Measurements from ENCODE around the gene DCLK1. TPM values are rescaled to one million over a fixed set of nuclear protein-coding genes. Genes with fewer than 3 reads are reported as not detected.

The DCLK1 gene
- total RNA-seq, 2 donors from 2014 or later: 3.8 to 3.9 TPM

DNA sequence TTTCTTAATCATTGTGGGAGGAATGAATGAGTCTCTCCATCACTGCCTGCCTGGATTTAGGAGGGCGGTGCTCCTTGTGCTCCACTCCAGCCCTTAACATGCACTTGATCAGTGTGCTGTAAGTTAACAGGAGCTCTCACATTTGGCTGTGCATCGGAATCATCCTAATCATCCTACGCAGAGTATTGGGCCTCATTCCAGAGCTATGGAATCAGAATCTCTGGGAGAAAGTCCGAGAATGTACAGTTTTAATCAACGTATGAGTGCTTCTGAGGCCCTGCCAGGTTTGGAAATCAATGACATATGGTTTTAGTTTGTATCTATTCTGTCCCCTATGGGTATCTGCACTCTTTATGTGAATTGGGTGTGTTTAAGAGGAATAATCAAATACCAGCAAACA, 34.9 kb upstream of the DCLK1 start:
- DNase-seq (ENCODE audit: low spot score): no peak
- TF ChIP-seq, protein P1, sequence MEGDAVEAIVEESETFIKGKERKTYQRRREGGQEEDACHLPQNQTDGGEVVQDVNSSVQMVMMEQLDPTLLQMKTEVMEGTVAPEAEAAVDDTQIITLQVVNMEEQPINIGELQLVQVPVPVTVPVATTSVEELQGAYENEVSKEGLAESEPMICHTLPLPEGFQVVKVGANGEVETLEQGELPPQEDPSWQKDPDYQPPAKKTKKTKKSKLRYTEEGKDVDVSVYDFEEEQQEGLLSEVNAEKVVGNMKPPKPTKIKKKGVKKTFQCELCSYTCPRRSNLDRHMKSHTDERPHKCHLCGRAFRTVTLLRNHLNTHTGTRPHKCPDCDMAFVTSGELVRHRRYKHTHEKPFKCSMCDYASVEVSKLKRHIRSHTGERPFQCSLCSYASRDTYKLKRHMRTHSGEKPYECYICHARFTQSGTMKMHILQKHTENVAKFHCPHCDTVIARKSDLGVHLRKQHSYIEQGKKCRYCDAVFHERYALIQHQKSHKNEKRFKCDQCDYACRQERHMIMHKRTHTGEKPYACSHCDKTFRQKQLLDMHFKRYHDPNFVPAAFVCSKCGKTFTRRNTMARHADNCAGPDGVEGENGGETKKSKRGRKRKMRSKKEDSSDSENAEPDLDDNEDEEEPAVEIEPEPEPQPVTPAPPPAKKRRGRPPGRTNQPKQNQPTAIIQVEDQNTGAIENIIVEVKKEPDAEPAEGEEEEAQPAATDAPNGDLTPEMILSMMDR (IDR thresholded peaks at IDR 0.05): no peak
- TF ChIP-seq POLR2A (IDR thresholded peaks at IDR 0.05): no peak
- TF ChIP-seq POLR2AphosphoS5 (IDR thresholded peaks at IDR 0.05): no peak
- intact Hi-C loops (cut with DNase I): no loop called here
- Histone ChIP-seq H3K27ac (no peak overlapping the region), H3K27me3 (replicated peaks; ENCODE audit: insufficient read depth) (no peaks in the 10 kb centered on the region), H3K9me3 (no peaks in the 10 kb centered on the region), H3K36me3 (no peaks in the 10 kb centered on the region), H3K4me1 (replicated peaks) (no peaks in the 10 kb centered on the region), H3K4me3 (no peak overlapping the region)
- WGBS: 90% methylated on average over 5 of the region's 5 CpGs

- H3K4me1 ChIP-seq (replicated peaks): no peaks in the 10 kb centered on the region
- H3K9me3 ChIP-seq: no peaks in the 10 kb centered on the region
- 33% methylated on average over 7 of the region's 7 CpGs for WGBS
- H3K4me3 ChIP-seq: no peak overlapping the region
- H3K27ac ChIP-seq: no peak overlapping the region
- no peaks in the 10 kb centered on the region for H3K36me3 ChIP-seq
- H3K27me3 ChIP-seq (replicated peaks; ENCODE audit: insufficient read depth): no peaks in the 10 kb centered on the region
- intact Hi-C loops (cut with DNase I): no loop called here
- DNase-seq (ENCODE audit: low spot score): no peak
- TF ChIP-seq, protein P1 (IDR thresholded peaks at IDR 0.05): no peak
- TF ChIP-seq POLR2AphosphoS5 (IDR thresholded peaks at IDR 0.05): peak; percentile 29
These were observed 32.7 kb upstream of the DCLK1 start for GRCh38 chr13:36163809-36164308.

DNA sequence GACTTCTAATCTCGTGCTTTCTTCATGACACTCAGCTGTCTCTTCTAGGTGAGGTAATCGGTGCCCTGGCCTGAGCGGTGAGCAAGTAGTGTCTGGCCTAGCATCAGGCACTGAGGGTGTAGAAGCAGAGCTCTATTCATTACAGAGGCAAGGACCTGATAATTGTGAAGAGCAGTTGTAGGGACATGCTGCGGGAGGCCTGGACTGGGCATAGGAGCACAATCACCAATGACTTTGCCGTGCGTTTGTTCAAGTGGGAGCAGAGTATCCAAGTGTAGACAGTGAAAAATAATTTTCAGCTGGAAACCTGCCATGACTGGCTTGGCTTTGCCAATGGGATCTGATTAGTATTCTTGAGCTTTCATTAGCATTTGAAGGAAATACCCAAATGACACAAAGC, 32.1 kb upstream of the DCLK1 start:
- no peak for DNase-seq (ENCODE audit: low spot score)
- TF ChIP-seq POLR2AphosphoS5 (IDR thresholded peaks at IDR 0.05) (no peak), POLR2A (IDR thresholded peaks at IDR 0.05) (no peak)
- TF ChIP-seq, protein P1 (IDR thresholded peaks at IDR 0.05): no peak
- Histone ChIP-seq H3K36me3 (no peaks in the 10 kb centered on the region), H3K4me3 (no peak overlapping the region), H3K9me3 (no peaks in the 10 kb centered on the region), H3K27me3 (replicated peaks; ENCODE audit: insufficient read depth) (no peaks in the 10 kb centered on the region), H3K4me1 (replicated peaks) (no peaks in the 10 kb centered on the region), H3K27ac (no peak overlapping the region)
- intact Hi-C loops (cut with DNase I): no loop called here
- WGBS: 88% methylated on average over 6 of the region's 6 CpGs

DNA sequence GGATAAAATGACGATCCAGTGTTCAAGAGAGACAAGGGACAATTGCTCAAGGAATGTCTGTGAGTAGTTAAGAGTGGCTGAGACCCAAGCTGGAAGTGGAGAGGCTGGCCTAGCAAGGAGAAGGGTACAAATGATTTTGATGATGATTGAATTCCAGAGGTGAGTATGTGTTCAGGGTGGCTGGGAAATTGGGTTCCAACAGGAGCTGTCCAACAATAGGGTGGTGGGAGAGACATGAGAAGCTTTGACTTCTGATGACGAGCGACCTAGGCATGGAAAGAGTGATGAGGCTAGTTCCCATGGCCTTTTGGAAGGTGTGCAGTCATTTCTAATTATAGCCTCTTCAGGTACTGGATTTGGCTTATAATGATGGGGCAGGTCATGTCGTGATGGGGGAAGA, 29.1 kb upstream of the DCLK1 start:
- TF ChIP-seq POLR2A (IDR thresholded peaks at IDR 0.05) (no peak), POLR2AphosphoS5 (IDR thresholded peaks at IDR 0.05) (no peak)
- TF ChIP-seq, protein P1 (IDR thresholded peaks at IDR 0.05): no peak
- 79% methylated on average over 4 of the region's 4 CpGs for WGBS
- Histone ChIP-seq H3K36me3 (no peaks in the 10 kb centered on the region), H3K27ac (no peak overlapping the region), H3K4me1 (replicated peaks) (no peaks in the 10 kb centered on the region), H3K9me3 (no peaks in the 10 kb centered on the region), H3K4me3 (no peak overlapping the region), H3K27me3 (replicated peaks; ENCODE audit: insufficient read depth) (no peaks in the 10 kb centered on the region)
- intact Hi-C loops (cut with DNase I): no loop called here
- no peak for DNase-seq (ENCODE audit: low spot score)

DNA sequence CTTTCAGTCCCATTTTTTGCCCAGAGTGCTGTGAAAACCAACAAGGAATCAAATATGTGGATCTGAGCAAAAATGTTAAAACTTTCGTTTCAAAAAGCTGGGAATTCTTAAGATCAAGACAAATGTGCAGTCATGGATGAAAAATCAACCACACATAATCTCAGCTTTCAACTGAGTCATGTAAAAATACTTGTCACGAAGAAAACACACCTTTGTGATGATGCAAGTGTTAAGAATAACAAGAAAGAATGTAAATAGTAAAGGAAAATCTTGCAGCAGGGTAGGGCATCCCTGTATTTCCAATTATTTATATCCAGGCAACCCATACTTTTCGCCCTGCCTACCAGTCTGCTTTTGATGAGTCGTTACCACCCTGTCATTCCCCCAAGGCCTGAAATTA, 27.4 kb upstream of the DCLK1 start:
- Histone ChIP-seq H3K27ac (no peak overlapping the region), H3K4me3 (no peak overlapping the region), H3K27me3 (replicated peaks; ENCODE audit: insufficient read depth) (no peaks in the 10 kb centered on the region), H3K9me3 (no peaks in the 10 kb centered on the region), H3K4me1 (replicated peaks) (no peaks in the 10 kb centered on the region), H3K36me3 (no peaks in the 10 kb centered on the region)
- 90% methylated on average over 4 of the region's 4 CpGs for WGBS
- intact Hi-C loops (cut with DNase I): loop anchor here (10.0 kb wide), 1 partner anchor 116 kb away; no protein-coding TSS in a partner anchor
- no peak for DNase-seq (ENCODE audit: low spot score)
- TF ChIP-seq POLR2AphosphoS5 (IDR thresholded peaks at IDR 0.05) (no peak), POLR2A (IDR thresholded peaks at IDR 0.05) (no peak)
- TF ChIP-seq, protein P1 (IDR thresholded peaks at IDR 0.05): no peak

Measured in prostate gland (tissue), 2 donors.